OCI-LY1 (cell line): ENCODE data around the gene FARS2.

Experiments
- EZH2 ChIP-seq: fragments of 200-600 bp; sonication (generic), shearing (Covaris generic); IDR thresholded peaks from 2 replicates; pipeline ENCODE4 v1.8.0; 2017; ENCODE audit warnings: borderline replicate concordance, mixed run types, mild to moderate bottlenecking, antibody characterized with exemption, low read length, moderate library complexity, mixed read lengths
- TF ChIP-seq, protein P1 (sequence below): fragments of 200-600 bp; sonication (generic), shearing (Covaris generic); IDR thresholded peaks from 2 replicates; pipeline ENCODE4 v1.5.1; 2017; ENCODE audit warnings: mild to moderate bottlenecking, antibody characterized with exemption, low read length, moderate library complexity, mixed read lengths

DNA sequence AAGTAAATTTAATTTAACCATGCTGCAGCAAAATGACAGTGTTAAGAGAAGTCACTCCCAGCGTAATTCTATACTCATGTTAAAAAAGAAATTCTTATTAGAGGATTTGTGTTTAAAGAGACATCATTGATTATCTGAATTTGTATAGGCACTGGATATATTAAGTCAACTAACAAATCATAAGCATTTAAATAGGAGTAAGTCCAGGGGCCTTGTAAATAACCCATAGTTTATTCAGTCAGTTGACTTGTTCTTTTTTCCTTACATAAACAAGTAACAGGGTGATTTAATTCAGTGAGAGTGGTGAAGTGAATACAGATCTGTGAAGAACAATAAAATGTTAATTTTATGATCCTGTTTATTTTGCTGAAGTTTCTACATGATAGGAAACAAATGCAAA is 23.0 kb upstream of the FARS2 start:
- TF ChIP-seq, protein P1, sequence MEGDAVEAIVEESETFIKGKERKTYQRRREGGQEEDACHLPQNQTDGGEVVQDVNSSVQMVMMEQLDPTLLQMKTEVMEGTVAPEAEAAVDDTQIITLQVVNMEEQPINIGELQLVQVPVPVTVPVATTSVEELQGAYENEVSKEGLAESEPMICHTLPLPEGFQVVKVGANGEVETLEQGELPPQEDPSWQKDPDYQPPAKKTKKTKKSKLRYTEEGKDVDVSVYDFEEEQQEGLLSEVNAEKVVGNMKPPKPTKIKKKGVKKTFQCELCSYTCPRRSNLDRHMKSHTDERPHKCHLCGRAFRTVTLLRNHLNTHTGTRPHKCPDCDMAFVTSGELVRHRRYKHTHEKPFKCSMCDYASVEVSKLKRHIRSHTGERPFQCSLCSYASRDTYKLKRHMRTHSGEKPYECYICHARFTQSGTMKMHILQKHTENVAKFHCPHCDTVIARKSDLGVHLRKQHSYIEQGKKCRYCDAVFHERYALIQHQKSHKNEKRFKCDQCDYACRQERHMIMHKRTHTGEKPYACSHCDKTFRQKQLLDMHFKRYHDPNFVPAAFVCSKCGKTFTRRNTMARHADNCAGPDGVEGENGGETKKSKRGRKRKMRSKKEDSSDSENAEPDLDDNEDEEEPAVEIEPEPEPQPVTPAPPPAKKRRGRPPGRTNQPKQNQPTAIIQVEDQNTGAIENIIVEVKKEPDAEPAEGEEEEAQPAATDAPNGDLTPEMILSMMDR: no peak
- no peak for TF ChIP-seq EZH2
